ENCODE results near the gene SBSN. TPM values are rescaled to one million over a fixed set of nuclear protein-coding genes. Genes with fewer than 3 reads are reported as not detected.

Gene SBSN
- total RNA-seq, 1 experiment from 2014 or later = not detected

- H2AFZ ChIP-seq (ENCODE audit: low read length) = no peak overlapping the region
- H3K4me3 ChIP-seq (ENCODE audit: low read length) = no peak overlapping the region
- H3K27me3 ChIP-seq (ENCODE audit: low read length) = no peaks in the 10 kb centered on the region
- H3K9me2 ChIP-seq (replicated peaks; ENCODE audit: insufficient read depth, low read length) = no peaks in the 10 kb centered on the region
- no peak overlapping the region for H3K27ac ChIP-seq (ENCODE audit: low read length)
- H4K20me1 ChIP-seq (ENCODE audit: insufficient read depth, low read depth, low read length) = no peaks in the 10 kb centered on the region
- H3K4me2 ChIP-seq (ENCODE audit: low read depth, low read length, poor library complexity, severe bottlenecking) = no peak overlapping the region
- no peaks in the 10 kb centered on the region for H3K79me2 ChIP-seq (ENCODE audit: low read length)
- no peaks in the 10 kb centered on the region for H3K36me3 ChIP-seq (ENCODE audit: insufficient read depth, low read length)
- DNase-seq = no peak
- no peaks in the 10 kb centered on the region for H3K9me3 ChIP-seq (ENCODE audit: low read length)
- no peaks in the 10 kb centered on the region for H3K4me1 ChIP-seq (ENCODE audit: low read length)
- no peak overlapping the region for H3K9ac ChIP-seq (ENCODE audit: low read length)
Measured at GRCh38 chr19:35529241-35530218, 1.4 kb upstream of the SBSN start.

- no peaks in the 10 kb centered on the region for H3K9me3 ChIP-seq (ENCODE audit: low read length)
- no peak overlapping the region for H2AFZ ChIP-seq (ENCODE audit: low read length)
- H3K4me2 ChIP-seq (ENCODE audit: low read depth, low read length, poor library complexity, severe bottlenecking) = no peak overlapping the region
- no peaks in the 10 kb centered on the region for H3K27me3 ChIP-seq (ENCODE audit: low read length)
- H3K36me3 ChIP-seq (ENCODE audit: insufficient read depth, low read length) = no peaks in the 10 kb centered on the region
- no peak for DNase-seq
- no peak overlapping the region for H3K4me3 ChIP-seq (ENCODE audit: low read length)
- H3K4me1 ChIP-seq (ENCODE audit: low read length) = no peaks in the 10 kb centered on the region
- no peak overlapping the region for H3K27ac ChIP-seq (ENCODE audit: low read length)
- no peak overlapping the region for H3K9ac ChIP-seq (ENCODE audit: low read length)
- H4K20me1 ChIP-seq (ENCODE audit: insufficient read depth, low read depth, low read length) = no peaks in the 10 kb centered on the region
- H3K9me2 ChIP-seq (replicated peaks; ENCODE audit: insufficient read depth, low read length) = no peaks in the 10 kb centered on the region
- no peaks in the 10 kb centered on the region for H3K79me2 ChIP-seq (ENCODE audit: low read length)
Measured at GRCh38 chr19:35525873-35526272, 2.2 kb downstream of the SBSN start.

- DNase-seq = no peak
- no peaks in the 10 kb centered on the region for H3K9me3 ChIP-seq (ENCODE audit: low read length)
- no peak overlapping the region for H2AFZ ChIP-seq (ENCODE audit: low read length)
- no peaks in the 10 kb centered on the region for H3K27me3 ChIP-seq (ENCODE audit: low read length)
- no peaks in the 10 kb centered on the region for H3K79me2 ChIP-seq (ENCODE audit: low read length)
- H3K4me3 ChIP-seq (ENCODE audit: low read length) = no peak overlapping the region
- H4K20me1 ChIP-seq (ENCODE audit: insufficient read depth, low read depth, low read length) = no peaks in the 10 kb centered on the region
- H3K9ac ChIP-seq (ENCODE audit: low read length) = no peak overlapping the region
- no peaks in the 10 kb centered on the region for H3K9me2 ChIP-seq (replicated peaks; ENCODE audit: insufficient read depth, low read length)
- H3K4me1 ChIP-seq (ENCODE audit: low read length) = no peaks in the 10 kb centered on the region
- no peak overlapping the region for H3K27ac ChIP-seq (ENCODE audit: low read length)
- H3K36me3 ChIP-seq (ENCODE audit: insufficient read depth, low read length) = no peaks in the 10 kb centered on the region
- no peak overlapping the region for H3K4me2 ChIP-seq (ENCODE audit: low read depth, low read length, poor library complexity, severe bottlenecking)
Measured at GRCh38 chr19:35524181-35524837, 3.8 kb downstream of the SBSN start.

DNA sequence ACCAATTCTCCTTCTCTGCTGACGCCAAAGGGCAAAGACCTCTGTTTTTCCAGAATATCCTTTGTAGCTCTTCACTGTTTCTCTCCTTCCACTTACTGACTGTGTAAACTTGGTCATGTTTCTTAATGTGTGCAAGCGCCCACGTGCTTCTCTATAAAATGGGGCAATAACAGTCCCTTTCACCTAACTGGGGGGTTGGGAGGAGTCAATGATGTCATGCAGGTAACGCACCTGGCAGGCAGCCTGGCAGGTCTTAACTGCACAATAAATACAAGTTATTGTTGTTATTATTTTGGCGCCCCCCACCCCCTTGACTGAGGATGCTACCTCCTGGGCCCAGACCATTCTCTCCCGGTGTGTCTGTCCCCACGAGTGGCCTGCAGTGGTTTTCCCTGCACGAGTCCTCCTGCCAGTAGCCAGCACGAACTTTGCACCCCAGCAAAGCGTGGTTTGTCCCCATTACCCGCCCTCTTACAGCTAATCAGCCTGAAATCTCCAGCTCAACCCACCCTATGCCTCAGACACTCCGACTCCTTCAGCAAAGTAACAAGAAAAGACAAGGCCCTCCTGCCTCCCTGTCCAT, 5.3 kb downstream of the SBSN start:
- no peak overlapping the region for H3K27ac ChIP-seq (ENCODE audit: low read length)
- no peak overlapping the region for H3K4me3 ChIP-seq (ENCODE audit: low read length)
- no peak overlapping the region for H3K4me2 ChIP-seq (ENCODE audit: low read depth, low read length, poor library complexity, severe bottlenecking)
- no peak overlapping the region for H2AFZ ChIP-seq (ENCODE audit: low read length)
- no peaks in the 10 kb centered on the region for H3K9me3 ChIP-seq (ENCODE audit: low read length)
- H3K27me3 ChIP-seq (ENCODE audit: low read length) = no peaks in the 10 kb centered on the region
- DNase-seq = no peak
- no peaks in the 10 kb centered on the region for H3K36me3 ChIP-seq (ENCODE audit: insufficient read depth, low read length)
- H3K9me2 ChIP-seq (replicated peaks; ENCODE audit: insufficient read depth, low read length) = no peaks in the 10 kb centered on the region
- no peak overlapping the region for H3K9ac ChIP-seq (ENCODE audit: low read length)
- no peaks in the 10 kb centered on the region for H4K20me1 ChIP-seq (ENCODE audit: insufficient read depth, low read depth, low read length)
- H3K79me2 ChIP-seq (ENCODE audit: low read length) = no peaks in the 10 kb centered on the region
- H3K4me1 ChIP-seq (ENCODE audit: low read length) = no peaks in the 10 kb centered on the region

GRCh38 chr19:35521124-35521743, 6.9 kb downstream of the SBSN start:
- Histone ChIP-seq H3K36me3 (ENCODE audit: insufficient read depth, low read length) (no peaks in the 10 kb centered on the region), H3K79me2 (ENCODE audit: low read length) (no peaks in the 10 kb centered on the region), H3K4me3 (ENCODE audit: low read length) (no peak overlapping the region), H3K27me3 (ENCODE audit: low read length) (no peaks in the 10 kb centered on the region), H4K20me1 (ENCODE audit: insufficient read depth, low read depth, low read length) (no peaks in the 10 kb centered on the region), H2AFZ (ENCODE audit: low read length) (no peak overlapping the region), H3K9me2 (replicated peaks; ENCODE audit: insufficient read depth, low read length) (no peaks in the 10 kb centered on the region), H3K4me2 (ENCODE audit: low read depth, low read length, poor library complexity, severe bottlenecking) (no peak overlapping the region), H3K4me1 (ENCODE audit: low read length) (no peaks in the 10 kb centered on the region), H3K9ac (ENCODE audit: low read length) (no peak overlapping the region), H3K9me3 (ENCODE audit: low read length) (no peaks in the 10 kb centered on the region), H3K27ac (ENCODE audit: low read length) (no peak overlapping the region)
- no peak for DNase-seq

DNA sequence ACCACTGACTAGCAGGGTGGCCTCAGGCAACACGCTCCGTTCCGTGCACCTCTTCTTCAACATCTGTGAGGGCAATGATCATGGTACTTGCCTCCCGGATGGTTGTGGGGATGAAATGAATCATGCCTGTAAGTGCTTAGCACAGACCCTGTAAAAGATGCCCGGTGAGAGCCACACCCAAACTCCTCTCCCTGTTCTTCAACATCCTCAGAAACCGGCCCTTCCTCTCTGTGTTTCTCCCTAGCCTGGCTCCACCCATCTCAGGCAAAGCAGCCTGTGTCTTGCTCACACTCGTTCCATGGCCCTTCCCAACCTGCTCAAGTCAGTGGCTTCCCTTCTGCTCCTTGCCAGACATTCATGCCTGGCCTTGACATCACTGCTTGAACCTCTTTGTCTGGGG, 8.8 kb downstream of the SBSN start:
- Histone ChIP-seq H3K36me3 (ENCODE audit: insufficient read depth, low read length) (no peaks in the 10 kb centered on the region), H3K9me3 (ENCODE audit: low read length) (no peaks in the 10 kb centered on the region), H3K4me2 (ENCODE audit: low read depth, low read length, poor library complexity, severe bottlenecking) (no peak overlapping the region), H3K27me3 (ENCODE audit: low read length) (no peaks in the 10 kb centered on the region), H3K4me3 (ENCODE audit: low read length) (no peak overlapping the region), H3K79me2 (ENCODE audit: low read length) (no peaks in the 10 kb centered on the region), H2AFZ (ENCODE audit: low read length) (no peak overlapping the region), H3K4me1 (ENCODE audit: low read length) (no peaks in the 10 kb centered on the region), H3K9ac (ENCODE audit: low read length) (no peak overlapping the region), H3K9me2 (replicated peaks; ENCODE audit: insufficient read depth, low read length) (no peaks in the 10 kb centered on the region), H4K20me1 (ENCODE audit: insufficient read depth, low read depth, low read length) (no peaks in the 10 kb centered on the region), H3K27ac (ENCODE audit: low read length) (no peak overlapping the region)
- no peak for DNase-seq

DNA sequence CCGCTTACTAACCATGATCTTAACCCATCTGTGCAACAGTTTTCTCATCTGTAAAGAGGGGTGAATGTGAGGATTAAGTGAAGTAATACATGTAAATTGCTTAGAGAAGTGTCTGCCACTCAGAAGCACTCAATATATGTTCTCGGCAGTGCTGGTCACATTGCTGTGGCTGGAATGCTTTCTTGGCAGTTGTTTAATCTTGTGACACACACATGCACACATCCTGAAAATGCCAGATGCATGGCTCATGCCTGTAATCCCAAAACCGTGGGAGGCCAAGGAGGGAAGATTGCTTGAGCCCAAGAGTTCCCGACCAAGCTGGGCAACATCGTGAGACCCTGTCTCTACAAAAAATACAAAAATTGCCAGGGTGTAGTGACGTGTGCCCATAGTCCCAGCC, 9.8 kb downstream of the SBSN start:
- Histone ChIP-seq H3K9me3 (ENCODE audit: low read length) (no peaks in the 10 kb centered on the region), H3K4me3 (ENCODE audit: low read length) (no peak overlapping the region), H3K27ac (ENCODE audit: low read length) (no peak overlapping the region), H2AFZ (ENCODE audit: low read length) (no peak overlapping the region), H3K9ac (ENCODE audit: low read length) (no peak overlapping the region), H4K20me1 (ENCODE audit: insufficient read depth, low read depth, low read length) (no peaks in the 10 kb centered on the region), H3K36me3 (ENCODE audit: insufficient read depth, low read length) (no peaks in the 10 kb centered on the region), H3K4me1 (ENCODE audit: low read length) (no peaks in the 10 kb centered on the region), H3K4me2 (ENCODE audit: low read depth, low read length, poor library complexity, severe bottlenecking) (no peak overlapping the region), H3K9me2 (replicated peaks; ENCODE audit: insufficient read depth, low read length) (no peaks in the 10 kb centered on the region), H3K79me2 (ENCODE audit: low read length) (no peaks in the 10 kb centered on the region), H3K27me3 (ENCODE audit: low read length) (no peaks in the 10 kb centered on the region)
- no peak for DNase-seq

GRCh38 chr19:35517342-35517741, 10.8 kb downstream of the SBSN start:
- H3K9me3 ChIP-seq (ENCODE audit: low read length) = no peaks in the 10 kb centered on the region
- H3K4me3 ChIP-seq (ENCODE audit: low read length) = no peak overlapping the region
- H3K9ac ChIP-seq (ENCODE audit: low read length) = no peak overlapping the region
- H3K27ac ChIP-seq (ENCODE audit: low read length) = no peak overlapping the region
- H3K27me3 ChIP-seq (ENCODE audit: low read length) = no peaks in the 10 kb centered on the region
- no peak for DNase-seq
- H2AFZ ChIP-seq (ENCODE audit: low read length) = no peak overlapping the region
- no peak overlapping the region for H3K4me2 ChIP-seq (ENCODE audit: low read depth, low read length, poor library complexity, severe bottlenecking)
- no peaks in the 10 kb centered on the region for H3K79me2 ChIP-seq (ENCODE audit: low read length)
- H3K4me1 ChIP-seq (ENCODE audit: low read length) = no peaks in the 10 kb centered on the region
- no peaks in the 10 kb centered on the region for H4K20me1 ChIP-seq (ENCODE audit: insufficient read depth, low read depth, low read length)
- no peaks in the 10 kb centered on the region for H3K9me2 ChIP-seq (replicated peaks; ENCODE audit: insufficient read depth, low read length)
- no peaks in the 10 kb centered on the region for H3K36me3 ChIP-seq (ENCODE audit: insufficient read depth, low read length)

Data from Karpas-422 (cell line).